GM10248 (cell line): ENCODE data around the gene FUS.
"Not testable (repeated sequence)": the region's sequence is repeated elsewhere in the genome, so short reads cannot be mapped to it uniquely, and the experiment has no call there.

ENCODE experiments used
- CTCF ChIA-PET: fragments of 300-600 bp; sonication (Branson Sonifier 250); formaldehyde crosslinking; extraction: SDS; loops from one replicate; lab custom pipeline; 2021; ENCODE audit warnings: antibody characterized with exemption; lab: Yijun Ruan, JAX
- POLR2A ChIA-PET: fragments of 350-650 bp; sonication (Branson Sonifier 250); formaldehyde crosslinking; extraction: SDS; loops from one replicate; lab custom pipeline; 2020; ENCODE audit warnings: antibody characterized with exemption; lab: Yijun Ruan, JAX
- DNase-seq: peaks from one replicate; pipeline ENCODE4 v3.0.0; 2012; ENCODE audit errors: extremely low spot score
- TF ChIP-seq, protein P1 (sequence below): IDR thresholded peaks from 2 replicates; pipeline ENCODE4 v1.5.1; 2012; ENCODE audit warnings: mild to moderate bottlenecking, low read depth; ENCODE audit errors: extremely low read depth, missing control alignments, control extremely low read depth

Gene FUS

DNA sequence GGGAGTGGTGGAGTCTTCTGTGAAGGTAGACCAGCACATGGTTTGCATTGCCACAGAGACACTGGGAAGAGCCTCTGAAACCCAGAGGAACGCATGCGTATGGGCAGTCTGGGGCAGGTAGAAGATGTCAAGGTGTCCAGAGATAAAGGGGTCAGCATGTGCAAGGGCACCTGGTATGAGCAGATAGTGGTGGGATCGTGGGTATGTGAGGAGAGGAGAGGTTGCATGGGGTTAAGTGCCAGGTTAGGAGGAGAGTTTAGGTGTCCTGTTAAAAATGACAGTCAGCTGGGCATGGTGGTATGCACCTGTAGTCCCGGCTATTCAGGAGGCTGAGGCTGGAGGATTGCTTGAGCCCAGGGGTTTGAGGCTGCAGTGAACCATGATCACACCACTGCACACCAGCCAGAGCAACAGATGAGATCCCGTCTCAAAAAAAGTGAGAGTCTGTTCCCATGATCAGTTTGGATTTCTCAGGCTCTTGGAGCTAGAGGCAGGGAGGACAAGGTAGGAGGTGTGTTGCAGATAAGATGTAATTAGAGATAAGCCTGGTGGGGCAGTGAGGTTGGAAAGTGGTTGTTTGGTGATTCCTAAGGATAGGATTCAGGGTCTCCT, 19.6 kb downstream of the FUS start:
- TF ChIP-seq, protein P1, sequence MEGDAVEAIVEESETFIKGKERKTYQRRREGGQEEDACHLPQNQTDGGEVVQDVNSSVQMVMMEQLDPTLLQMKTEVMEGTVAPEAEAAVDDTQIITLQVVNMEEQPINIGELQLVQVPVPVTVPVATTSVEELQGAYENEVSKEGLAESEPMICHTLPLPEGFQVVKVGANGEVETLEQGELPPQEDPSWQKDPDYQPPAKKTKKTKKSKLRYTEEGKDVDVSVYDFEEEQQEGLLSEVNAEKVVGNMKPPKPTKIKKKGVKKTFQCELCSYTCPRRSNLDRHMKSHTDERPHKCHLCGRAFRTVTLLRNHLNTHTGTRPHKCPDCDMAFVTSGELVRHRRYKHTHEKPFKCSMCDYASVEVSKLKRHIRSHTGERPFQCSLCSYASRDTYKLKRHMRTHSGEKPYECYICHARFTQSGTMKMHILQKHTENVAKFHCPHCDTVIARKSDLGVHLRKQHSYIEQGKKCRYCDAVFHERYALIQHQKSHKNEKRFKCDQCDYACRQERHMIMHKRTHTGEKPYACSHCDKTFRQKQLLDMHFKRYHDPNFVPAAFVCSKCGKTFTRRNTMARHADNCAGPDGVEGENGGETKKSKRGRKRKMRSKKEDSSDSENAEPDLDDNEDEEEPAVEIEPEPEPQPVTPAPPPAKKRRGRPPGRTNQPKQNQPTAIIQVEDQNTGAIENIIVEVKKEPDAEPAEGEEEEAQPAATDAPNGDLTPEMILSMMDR = no peak
- ChIA-PET CTCF (interaction anchor here (1.6 kb wide), 1 partner anchor 58 kb away, joined by 3 read pairs; no protein-coding TSS in a partner anchor), POLR2A (interaction anchor here (0.6 to 4.8 kb wide), 3 partner anchors 10 to 19 kb away, joined by 4 to 21 read pairs (median 7); partner anchors contain the start of gene FUS)
- DNase-seq = no peak

DNA sequence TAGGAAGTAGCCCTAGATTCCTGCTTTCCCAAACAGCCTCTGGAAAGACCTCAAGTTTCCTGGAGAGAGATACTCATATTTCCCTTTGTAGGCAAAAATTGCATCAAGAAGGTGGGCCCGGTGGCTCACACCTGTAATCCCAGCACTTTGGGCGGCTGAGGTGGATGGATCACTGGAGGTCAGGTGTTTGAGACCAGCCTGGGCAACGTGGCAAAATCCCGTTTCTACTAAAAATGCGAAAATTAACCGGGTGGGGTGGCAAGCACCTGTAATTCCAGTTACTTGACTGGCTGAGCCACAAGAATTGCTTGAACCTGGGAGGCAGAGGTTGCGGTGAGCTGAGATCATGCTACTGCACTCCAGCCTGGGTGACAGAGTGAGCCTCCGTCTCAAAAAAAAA, 20.2 kb downstream of the FUS start:
- POLR2A ChIA-PET = interaction anchor here (1.7 to 4.8 kb wide), 2 partner anchors 11 to 20 kb away, joined by 9 to 21 read pairs; partner anchors contain the start of gene FUS
- CTCF ChIA-PET = interaction anchor here (1.6 kb wide), 1 partner anchor 58 kb away, joined by 3 read pairs; no protein-coding TSS in a partner anchor
- DNase-seq = not testable (repeated sequence)

DNA sequence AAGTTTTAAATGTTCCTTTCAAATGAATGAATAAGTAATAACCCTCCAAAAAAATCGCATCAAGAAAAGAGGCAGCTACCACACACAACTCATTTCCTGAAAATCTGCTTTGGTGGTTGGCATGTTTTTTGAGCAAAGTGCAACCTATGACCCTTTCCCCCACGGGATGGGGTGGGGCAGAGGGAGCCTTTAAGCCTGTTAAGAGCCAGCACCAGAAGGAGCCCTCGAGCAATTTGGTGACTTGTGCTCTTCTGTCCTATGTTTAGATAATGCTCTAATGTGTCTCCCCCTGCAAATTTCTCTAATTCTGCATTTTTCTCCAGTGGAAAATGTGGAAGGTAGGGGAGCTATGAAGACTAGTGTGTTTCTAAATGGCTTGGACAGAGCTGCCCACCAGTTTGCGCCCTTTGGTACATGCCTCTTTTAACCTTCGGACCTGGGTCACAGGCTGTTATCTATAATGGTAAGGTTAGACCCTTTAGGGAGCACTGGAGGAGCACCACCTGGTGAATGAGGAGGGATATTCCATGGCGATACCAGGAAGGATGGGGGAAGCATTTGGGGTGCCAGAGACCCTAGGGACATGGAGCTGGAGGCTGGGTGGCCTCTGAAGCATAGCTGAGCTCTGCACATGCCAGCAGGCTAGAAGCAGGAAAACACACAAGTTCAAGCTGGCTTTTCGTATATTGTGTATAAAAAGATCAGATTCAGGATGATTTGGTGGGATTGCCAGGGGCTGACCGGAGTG, 21.1 kb downstream of the FUS start:
- TF ChIP-seq, protein P1 = peak; percentile 35
- POLR2A ChIA-PET = interaction anchor here (0.8 to 4.8 kb wide), 4 partner anchors 11 to 182 kb away, joined by 3 to 21 read pairs (median 6); partner anchors contain the start of gene FUS
- CTCF ChIA-PET = interaction anchor here (0.7 to 3.3 kb wide), 9 partner anchors 9 to 255 kb away, joined by 3 to 13 read pairs (median 3); partner anchors contain the start of genes PYDC1 and ZNF843
- peak; percentile 51 for DNase-seq

DNA sequence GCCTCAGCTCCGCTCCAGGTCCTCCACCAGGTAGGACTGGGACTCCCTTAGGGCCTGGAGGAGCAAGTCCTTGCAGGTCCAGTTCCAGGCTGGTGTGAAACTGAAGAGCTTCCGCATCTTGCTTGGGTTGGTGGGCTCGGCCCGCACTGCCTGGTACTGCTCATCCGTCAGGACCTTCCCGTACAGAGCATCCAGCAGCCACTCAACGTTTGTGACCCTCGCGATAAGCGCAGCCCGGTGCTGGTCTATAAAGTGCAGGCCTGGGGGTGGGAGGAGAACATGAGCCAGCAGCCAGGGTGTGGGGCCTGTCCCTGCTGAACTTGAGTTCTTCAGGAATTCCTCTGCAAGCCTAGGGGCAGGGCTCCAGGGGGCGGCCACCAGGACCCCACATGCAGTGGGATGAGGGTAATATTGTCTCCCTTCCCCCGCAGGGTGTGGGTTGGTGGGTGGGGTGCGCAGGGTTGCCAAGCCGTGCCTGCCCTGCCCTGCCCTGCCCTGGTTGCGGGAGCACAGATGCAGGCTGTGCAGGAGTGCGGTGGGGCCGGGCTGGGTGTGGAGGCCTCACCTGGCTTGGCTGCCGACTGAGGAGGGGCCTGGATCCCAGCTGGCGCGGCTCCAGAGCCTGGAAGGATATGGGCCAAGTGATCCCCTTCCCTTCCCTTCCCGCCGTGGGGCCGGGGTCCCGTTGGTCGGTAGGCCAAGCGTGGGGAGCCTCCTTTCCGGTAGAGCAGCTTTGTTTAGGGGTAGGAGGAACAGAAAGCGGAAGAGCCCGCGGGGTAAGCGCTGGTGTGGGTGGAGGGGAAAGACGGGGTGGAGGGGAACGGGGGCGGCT, 21.9 kb downstream of the FUS start:
- TF ChIP-seq, protein P1 = no peak
- peak; percentile 80 for DNase-seq
- POLR2A ChIA-PET = interaction anchor here (0.5 to 4.8 kb wide), 11 partner anchors 12 to 1515 kb away, joined by 3 to 21 read pairs (median 4); partner anchors contain the start of gene FUS
- CTCF ChIA-PET = interaction anchor here (0.7 to 3.3 kb wide), 12 partner anchors 8 to 667 kb away, joined by 3 to 13 read pairs (median 4); partner anchors contain the start of genes PYDC1 and ZNF843

DNA sequence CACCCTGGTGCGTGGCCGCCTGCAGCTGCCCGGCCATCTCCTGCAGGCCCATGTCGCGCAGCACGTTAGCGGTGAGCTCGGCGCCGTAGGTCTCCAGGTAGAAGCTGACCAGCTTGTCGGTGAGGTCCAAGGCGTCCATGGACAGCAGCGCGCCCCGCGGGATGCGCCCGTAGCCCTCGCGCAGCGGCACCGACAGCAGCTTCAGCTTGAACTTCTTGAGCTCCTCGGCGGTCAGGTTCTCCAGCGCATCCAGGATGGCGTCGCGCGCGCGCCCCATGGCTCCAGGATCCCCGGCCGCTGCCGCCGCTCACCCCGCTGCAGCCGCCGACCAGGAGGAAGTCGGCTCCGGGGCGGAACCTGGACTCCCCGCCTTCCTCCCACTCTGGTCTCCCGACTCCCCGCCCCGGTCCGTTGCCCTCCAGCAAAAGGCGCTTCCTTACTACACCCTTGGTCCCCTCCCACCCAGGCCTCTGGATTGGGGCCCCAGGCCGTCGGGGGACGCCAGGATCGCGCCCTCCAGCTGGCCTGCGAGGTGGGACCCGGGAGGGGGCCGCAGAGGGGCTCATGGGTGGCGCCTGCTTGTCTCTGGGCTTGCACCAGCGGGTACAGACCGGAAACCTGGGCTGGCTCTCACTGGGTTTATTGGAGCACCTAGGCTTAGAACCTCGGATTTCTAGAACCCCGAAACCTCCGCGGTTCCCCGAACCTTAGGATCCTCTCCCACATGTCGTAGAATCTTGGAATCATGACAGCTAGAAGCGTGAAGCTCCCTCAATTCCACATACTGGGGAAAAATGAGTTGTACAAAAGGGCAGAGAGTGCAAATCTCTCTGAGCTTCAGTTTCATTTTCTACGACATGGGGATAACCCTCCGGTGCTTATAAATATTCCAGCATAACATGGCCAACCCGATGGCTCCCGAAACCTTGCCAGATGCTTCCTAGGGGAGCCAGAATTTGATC, 22.8 kb downstream of the FUS start, which contains the start of gene PYCARD:
TSS of gene PYCARD (minus strand) at position 347 of the 962 bp plus-strand sequence. CDS start at position 277, 70 bp downstream.
- ChIA-PET CTCF (interaction anchor here (0.9 to 3.3 kb wide), 8 partner anchors 9 to 666 kb away, joined by 3 to 13 read pairs (median 5); partner anchors contain the start of genes PYDC1 and ZNF843), POLR2A (interaction anchor here (0.5 to 1.9 kb wide), 6 partner anchors 15 to 196 kb away, joined by 3 to 11 read pairs (median 4); partner anchors contain the start of gene FUS)
- DNase-seq = peak; percentile 76
- TF ChIP-seq, protein P1 = no peak
